ENCODE data around the gene AREL1.

GRCh38 chr14:74614508-74615495 lies 98.1 kb downstream of the AREL1 start:
- TF ChIP-seq, protein P1, sequence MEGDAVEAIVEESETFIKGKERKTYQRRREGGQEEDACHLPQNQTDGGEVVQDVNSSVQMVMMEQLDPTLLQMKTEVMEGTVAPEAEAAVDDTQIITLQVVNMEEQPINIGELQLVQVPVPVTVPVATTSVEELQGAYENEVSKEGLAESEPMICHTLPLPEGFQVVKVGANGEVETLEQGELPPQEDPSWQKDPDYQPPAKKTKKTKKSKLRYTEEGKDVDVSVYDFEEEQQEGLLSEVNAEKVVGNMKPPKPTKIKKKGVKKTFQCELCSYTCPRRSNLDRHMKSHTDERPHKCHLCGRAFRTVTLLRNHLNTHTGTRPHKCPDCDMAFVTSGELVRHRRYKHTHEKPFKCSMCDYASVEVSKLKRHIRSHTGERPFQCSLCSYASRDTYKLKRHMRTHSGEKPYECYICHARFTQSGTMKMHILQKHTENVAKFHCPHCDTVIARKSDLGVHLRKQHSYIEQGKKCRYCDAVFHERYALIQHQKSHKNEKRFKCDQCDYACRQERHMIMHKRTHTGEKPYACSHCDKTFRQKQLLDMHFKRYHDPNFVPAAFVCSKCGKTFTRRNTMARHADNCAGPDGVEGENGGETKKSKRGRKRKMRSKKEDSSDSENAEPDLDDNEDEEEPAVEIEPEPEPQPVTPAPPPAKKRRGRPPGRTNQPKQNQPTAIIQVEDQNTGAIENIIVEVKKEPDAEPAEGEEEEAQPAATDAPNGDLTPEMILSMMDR (conservative IDR thresholded peaks at IDR 0.05; ENCODE audit: low read length): no peak
- TF ChIP-seq EZH2phosphoT487 (IDR thresholded peaks at IDR 0.05; ENCODE audit: borderline replicate concordance): no peak
